ENCODE results near the gene HOXC11. TPM values are rescaled to one million over a fixed set of nuclear protein-coding genes. Genes with fewer than 3 reads are reported as not detected.

HOXC11 gene
- total RNA-seq, 6 experiments from 2014 or later = 0.09 to 2.2 (median 1.8) TPM

- no peaks in the 10 kb centered on the region for H3K36me3 Mint-ChIP-seq (ENCODE audit: low read depth)
- H3K27me3 Mint-ChIP-seq (ENCODE audit: insufficient read depth) = peaks cover 68% of the 10 kb centered on the region
- H3K27ac Mint-ChIP-seq = no peak overlapping the region
- no peaks in the 10 kb centered on the region for H3K9me3 Mint-ChIP-seq
- H3K4me1 Mint-ChIP-seq (ENCODE audit: low read depth) = no peaks in the 10 kb centered on the region
- no peak for DNase-seq
- TF ChIP-seq CTCF (IDR thresholded peaks at IDR 0.05) = no peak
- no peak overlapping the region for H3K4me3 Mint-ChIP-seq
These were observed 24.5 kb downstream of the HOXC11 start for GRCh38 chr12:53997204-53998109.

GRCh38 chr12:53998110-53998899 lies 25.4 kb downstream of the HOXC11 start:
- DNase-seq = no peak
- no peaks in the 10 kb centered on the region for H3K9me3 Mint-ChIP-seq
- H3K36me3 Mint-ChIP-seq (ENCODE audit: low read depth) = no peaks in the 10 kb centered on the region
- H3K27ac Mint-ChIP-seq = no peak overlapping the region
- no peak for TF ChIP-seq CTCF (IDR thresholded peaks at IDR 0.05)
- H3K4me3 Mint-ChIP-seq = no peak overlapping the region
- H3K4me1 Mint-ChIP-seq (ENCODE audit: low read depth) = no peaks in the 10 kb centered on the region
- H3K27me3 Mint-ChIP-seq (ENCODE audit: insufficient read depth) = peaks cover 73% of the 10 kb centered on the region

- no peak for DNase-seq
- Mint-ChIP-seq H3K36me3 (ENCODE audit: low read depth) (no peaks in the 10 kb centered on the region), H3K4me1 (ENCODE audit: low read depth) (no peaks in the 10 kb centered on the region), H3K27ac (no peak overlapping the region), H3K4me3 (no peak overlapping the region), H3K9me3 (no peaks in the 10 kb centered on the region), H3K27me3 (ENCODE audit: insufficient read depth) (peaks cover 70% of the 10 kb centered on the region)
- TF ChIP-seq CTCF (IDR thresholded peaks at IDR 0.05) = no peak
These were observed 25.9 kb downstream of the HOXC11 start for GRCh38 chr12:53998900-53999236.

GRCh38 chr12:53999559-54000115 lies 26.7 kb downstream of the HOXC11 start:
- peaks cover 71% of the 10 kb centered on the region for H3K27me3 Mint-ChIP-seq (ENCODE audit: insufficient read depth)
- H3K4me1 Mint-ChIP-seq (ENCODE audit: low read depth) = no peaks in the 10 kb centered on the region
- no peaks in the 10 kb centered on the region for H3K36me3 Mint-ChIP-seq (ENCODE audit: low read depth)
- no peaks in the 10 kb centered on the region for H3K9me3 Mint-ChIP-seq
- DNase-seq = peak; percentile 20
- H3K27ac Mint-ChIP-seq = no peak overlapping the region; the same call in 1 of the 2 replicates
- TF ChIP-seq CTCF (IDR thresholded peaks at IDR 0.05) = no peak
- H3K4me3 Mint-ChIP-seq = peak overlapping the region; percentile 80

Measured in HFFc6 (cell line).